Muscle layer of colon (tissue), 2 donors: ENCODE results near the gene ATG16L2.
"Not testable (repeated sequence)": the region's sequence is repeated elsewhere in the genome, so short reads cannot be mapped to it uniquely, and the experiment has no call there.

Experiments used
- H3K27ac ChIP-seq: one replicate; pipeline ENCODE4 v1.7.0; 2013; ENCODE audit warnings: low read depth, mild to moderate bottlenecking, low read length, moderate library complexity
- H3K27me3 ChIP-seq, 2 donors: one replicate each; pipeline ENCODE4 v1.7.0; 2013; ENCODE audit warnings: low read length in 2 of 2, mild to moderate bottlenecking in 2 of 2; ENCODE audit not compliant: insufficient read depth in 2 of 2, control insufficient read depth in 1 of 2
- H3K36me3 ChIP-seq: one replicate; pipeline ENCODE4 v1.7.0; 2013; ENCODE audit warnings: mild to moderate bottlenecking, low read length; ENCODE audit not compliant: insufficient read depth
- H3K4me1 ChIP-seq: one replicate; pipeline ENCODE4 v1.7.0; 2013; ENCODE audit warnings: mild to moderate bottlenecking, low read length; ENCODE audit not compliant: insufficient read depth
- H3K4me3 ChIP-seq, 2 donors: one replicate each; pipeline ENCODE4 v1.7.0; 2013; ENCODE audit warnings: low read length in 2 of 2, low read depth in 1 of 2, mild to moderate bottlenecking in 1 of 2, moderate library complexity in 1 of 2
- H3K9ac ChIP-seq: one replicate; pipeline ENCODE4 v1.7.0; 2013; ENCODE audit warnings: low read length
- H3K9me3 ChIP-seq: one replicate; pipeline ENCODE4 v1.7.0; 2013; ENCODE audit warnings: mild to moderate bottlenecking, low read length
- donor health status: abdominal sarcoma.
- donor health status: Adenocarcinoma of cecum.

Gene ATG16L2

GRCh38 chr11:72811686-72812085, 2.5 kb upstream of the ATG16L2 start:
- H3K4me3 ChIP-seq, H3K9ac ChIP-seq, H3K27me3 ChIP-seq, H3K9me3 ChIP-seq, H3K36me3 ChIP-seq, H3K27ac ChIP-seq: not testable (repeated sequence)
- H3K4me1 ChIP-seq, result peaks cover 25% of the 10 kb centered on the region

DNA sequence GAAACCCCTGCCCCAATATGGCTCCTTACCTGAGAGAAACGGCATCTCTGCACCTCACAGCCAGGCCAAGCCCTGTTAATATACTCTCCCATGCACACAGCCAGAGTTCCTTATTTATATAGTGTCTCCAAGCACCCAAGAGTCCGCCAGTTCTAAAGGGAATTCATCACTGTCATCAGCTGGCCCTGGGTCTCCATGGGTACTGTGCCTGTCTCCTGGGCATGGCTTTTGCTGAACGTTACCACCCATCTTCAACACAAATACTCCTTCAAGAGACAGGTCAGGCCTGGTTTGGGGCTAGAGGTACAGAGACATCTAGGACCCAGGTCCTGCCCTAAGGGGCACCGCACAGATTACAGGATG, 1.6 kb upstream of the ATG16L2 start:
- H3K4me1 ChIP-seq, result peaks cover 25% of the 10 kb centered on the region
- peak overlapping the region; percentile 97 to 100 for H3K4me3 ChIP-seq
- H3K27me3 ChIP-seq, result no peaks in the 10 kb centered on the region
- peaks cover 9% of the 10 kb centered on the region for H3K36me3 ChIP-seq
- H3K9ac ChIP-seq, result peak overlapping the region; percentile 75
- no peaks in the 10 kb centered on the region for H3K9me3 ChIP-seq
- H3K27ac ChIP-seq, result peak overlapping the region; percentile 95

DNA sequence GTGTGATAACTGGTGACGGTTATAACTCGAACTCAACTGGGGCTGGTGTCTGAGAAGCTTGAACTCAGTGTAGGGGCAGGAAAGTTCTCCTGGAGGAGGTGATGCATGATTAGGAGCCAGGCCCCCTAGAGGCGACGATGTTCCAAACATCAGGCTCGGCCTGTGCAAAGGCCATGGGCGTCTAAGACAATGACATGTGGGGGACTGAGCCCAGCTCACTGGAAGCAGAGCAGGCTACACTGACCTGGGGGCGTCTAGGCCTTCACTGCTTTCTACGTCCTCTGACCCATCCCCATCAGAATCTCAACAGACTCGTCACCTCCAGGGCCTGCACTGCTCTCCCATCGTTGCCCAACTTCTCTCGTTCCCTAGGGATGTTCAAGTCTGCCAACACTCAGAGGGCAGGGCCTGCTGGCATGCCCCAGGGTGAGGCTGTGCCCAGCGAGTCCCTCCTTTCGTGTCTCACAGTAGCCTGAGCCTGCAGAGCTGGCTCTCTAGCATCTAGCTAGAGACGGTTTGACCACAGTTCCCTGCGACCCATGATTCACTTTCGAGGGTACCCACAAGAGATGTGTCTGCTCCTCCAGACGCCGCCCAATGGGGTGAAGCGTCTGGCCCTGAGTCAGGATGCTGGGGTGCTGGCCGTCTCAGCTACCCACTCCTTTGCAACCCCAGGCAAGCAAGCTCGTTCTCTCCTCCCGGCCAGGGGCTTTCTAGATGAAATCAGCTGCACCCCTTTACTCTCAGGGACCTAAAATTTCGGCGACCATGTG, 1.1 kb upstream of the ATG16L2 start:
- Histone ChIP-seq H3K9me3 (no peaks in the 10 kb centered on the region), H3K4me3 (peak overlapping the region; percentile 97 to 100), H3K27me3 (no peaks in the 10 kb centered on the region), H3K9ac (peak overlapping the region; percentile 75), H3K27ac (peak overlapping the region; percentile 95), H3K36me3 (peaks cover 15% of the 10 kb centered on the region), H3K4me1 (peaks cover 25% of the 10 kb centered on the region)

GRCh38 chr11:72813740-72814285, 398 bp upstream of the ATG16L2 start:
- H3K9ac ChIP-seq, result peak overlapping the region; percentile 75
- peak overlapping the region; percentile 95 for H3K27ac ChIP-seq
- H3K4me1 ChIP-seq, result peaks cover 25% of the 10 kb centered on the region
- H3K9me3 ChIP-seq, result no peaks in the 10 kb centered on the region
- peaks cover 20% of the 10 kb centered on the region for H3K36me3 ChIP-seq
- H3K4me3 ChIP-seq, result peak overlapping the region; percentile 97 to 100
- H3K27me3 ChIP-seq, result no peaks in the 10 kb centered on the region

DNA sequence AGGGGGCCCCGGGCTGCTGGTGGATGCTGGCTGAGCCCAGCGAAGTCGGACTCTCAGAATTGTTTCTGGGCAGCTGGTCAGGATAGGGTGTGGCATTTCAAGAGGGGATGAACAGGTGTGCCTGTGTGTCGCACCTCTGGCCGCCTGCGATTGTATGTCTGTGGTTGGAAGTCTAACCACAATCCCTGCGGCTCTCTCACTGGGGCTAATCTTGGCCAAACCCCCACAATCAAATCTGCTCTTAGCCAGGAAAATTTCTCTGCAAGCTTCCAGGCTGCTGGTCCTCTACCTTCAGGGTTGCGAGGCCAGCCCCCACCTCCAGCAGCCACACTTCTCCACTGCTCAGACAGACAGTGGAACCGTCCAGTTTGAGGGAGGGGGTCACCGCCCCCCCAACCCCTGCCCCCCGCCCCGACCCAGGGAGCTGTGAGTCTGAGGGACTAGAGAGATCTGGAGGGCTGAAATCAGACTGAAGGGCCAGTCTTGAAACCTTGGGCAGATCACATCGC, 953 bp downstream of the ATG16L2 start:
- H3K36me3 ChIP-seq, result peaks cover 22% of the 10 kb centered on the region
- H3K4me1 ChIP-seq, result peaks cover 25% of the 10 kb centered on the region
- H3K9ac ChIP-seq, result peak overlapping the region; percentile 78
- no peaks in the 10 kb centered on the region for H3K9me3 ChIP-seq
- peak overlapping the region; percentile 95 for H3K27ac ChIP-seq
- H3K27me3 ChIP-seq, result no peaks in the 10 kb centered on the region
- peak overlapping the region; percentile 97 to 100 for H3K4me3 ChIP-seq

GRCh38 chr11:72816404-72816990, 2.3 kb downstream of the ATG16L2 start:
- peaks cover 31% of the 10 kb centered on the region for H3K4me1 ChIP-seq

DNA sequence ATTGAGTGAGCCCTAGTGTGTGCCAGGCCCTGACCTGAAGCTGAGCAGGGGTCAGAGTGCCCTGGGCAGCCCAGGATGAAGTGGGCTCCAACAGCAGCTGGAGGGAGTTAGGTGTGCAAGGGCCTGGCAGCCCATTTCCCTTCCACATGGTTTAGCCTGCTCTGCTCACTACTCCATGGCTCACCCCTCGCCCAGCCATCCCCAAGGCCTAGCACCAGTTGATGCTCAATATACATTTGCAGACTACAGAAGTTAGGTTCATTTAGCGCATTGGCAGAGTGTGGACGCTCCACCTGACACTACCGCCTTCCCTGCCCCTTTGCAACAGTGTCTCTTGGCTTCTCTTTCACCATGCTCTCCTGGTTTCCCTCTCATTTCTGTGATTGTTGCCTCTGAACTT, 3.8 kb downstream of the ATG16L2 start:
- no peak overlapping the region for H3K9ac ChIP-seq
- H3K27me3 ChIP-seq, result no peaks in the 10 kb centered on the region
- H3K27ac ChIP-seq, result no peak overlapping the region
- peaks cover 22% of the 10 kb centered on the region for H3K4me1 ChIP-seq
- peaks cover 26% of the 10 kb centered on the region for H3K36me3 ChIP-seq
- no peak overlapping the region for H3K4me3 ChIP-seq
- no peaks in the 10 kb centered on the region for H3K9me3 ChIP-seq

More at GRCh38 chr11:72816404-72816990, 2.3 kb downstream of the ATG16L2 start:
- peaks cover 26% of the 10 kb centered on the region for H3K36me3 ChIP-seq
- no peaks in the 10 kb centered on the region for H3K9me3 ChIP-seq
- no peaks in the 10 kb centered on the region for H3K27me3 ChIP-seq
- no peak overlapping the region for H3K27ac ChIP-seq
- no peak overlapping the region for H3K9ac ChIP-seq
- H3K4me3 ChIP-seq, result no peak overlapping the region

DNA sequence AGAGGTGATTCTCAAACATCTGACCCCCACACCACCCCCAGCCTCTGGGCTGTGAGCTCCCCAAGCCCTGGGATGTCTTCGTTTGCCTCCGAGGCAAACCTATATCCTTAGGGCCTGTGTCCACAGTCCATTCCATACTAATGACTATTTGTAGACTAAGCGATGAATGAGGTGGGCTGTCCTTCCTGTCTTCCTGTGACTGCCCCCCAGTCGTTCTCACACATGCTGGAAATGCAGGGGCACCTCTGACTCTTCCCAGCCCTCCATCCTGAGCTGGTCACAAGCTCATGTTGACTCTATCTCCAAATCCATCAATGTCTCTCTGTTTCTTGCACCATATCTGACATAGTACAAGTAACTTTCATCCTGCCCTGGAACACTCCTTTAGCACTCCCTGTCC, 4.8 kb downstream of the ATG16L2 start:
- peaks cover 18% of the 10 kb centered on the region for H3K4me1 ChIP-seq
- no peaks in the 10 kb centered on the region for H3K9me3 ChIP-seq
- no peaks in the 10 kb centered on the region for H3K27me3 ChIP-seq
- no peak overlapping the region for H3K9ac ChIP-seq
- H3K36me3 ChIP-seq, result peaks cover 26% of the 10 kb centered on the region
- H3K27ac ChIP-seq, result no peak overlapping the region
- H3K4me3 ChIP-seq, result no peak overlapping the region

DNA sequence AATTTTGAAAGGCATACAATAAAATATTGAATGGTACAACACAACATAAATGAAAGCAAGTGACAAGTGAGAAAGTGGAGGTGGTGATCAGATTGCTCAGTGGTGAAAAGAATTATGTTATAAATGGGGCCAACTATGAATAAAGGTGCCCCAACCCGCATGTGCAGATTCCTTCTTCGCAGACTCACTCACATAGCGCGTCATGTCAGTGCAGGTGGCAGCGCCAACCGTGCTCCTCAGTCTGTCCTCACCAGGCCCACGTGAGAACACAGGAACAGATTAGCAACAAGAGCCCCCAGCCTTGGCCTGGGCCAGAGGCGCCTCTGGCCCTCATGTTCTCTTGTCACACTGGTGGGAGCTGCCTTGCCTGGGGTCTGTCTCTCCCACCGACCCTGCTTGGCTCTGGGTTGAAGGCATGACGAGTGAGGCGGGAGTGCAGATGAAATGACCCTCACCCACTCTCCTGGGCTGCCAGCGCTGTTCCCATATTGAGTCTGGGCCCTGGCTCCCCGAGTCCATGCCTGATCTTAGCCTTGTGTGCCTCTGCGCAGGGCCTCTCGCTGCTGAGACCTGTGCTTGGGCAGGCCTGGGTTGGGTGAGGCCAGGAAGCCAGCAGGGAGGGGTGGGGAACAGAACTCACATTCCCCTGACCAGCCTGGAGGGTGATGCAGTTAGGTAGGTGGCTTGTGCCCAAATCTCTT, 6.4 kb downstream of the ATG16L2 start:
- H3K4me3 ChIP-seq, result no peak overlapping the region
- peaks cover 10% of the 10 kb centered on the region for H3K4me1 ChIP-seq

GRCh38 chr11:72821221-72821919, 7.2 kb downstream of the ATG16L2 start:
- Histone ChIP-seq H3K27ac (peak overlapping the region; percentile 84), H3K9ac (peak overlapping the region; percentile 57), H3K4me3 (peak overlapping the region; percentile 39 to 55), H3K4me1 (peaks cover 8% of the 10 kb centered on the region), H3K9me3 (no peaks in the 10 kb centered on the region), H3K27me3 (no peaks in the 10 kb centered on the region), H3K36me3 (peaks cover 26% of the 10 kb centered on the region)

More for the DNA sequence above, 6.4 kb downstream of the ATG16L2 start:
- H3K36me3 ChIP-seq, result peaks cover 26% of the 10 kb centered on the region
- H3K9me3 ChIP-seq, result no peaks in the 10 kb centered on the region
- no peak overlapping the region for H3K9ac ChIP-seq
- no peaks in the 10 kb centered on the region for H3K27me3 ChIP-seq
- no peak overlapping the region for H3K27ac ChIP-seq
